ENCODE results near the gene RFNG.

Gene RFNG

DNA sequence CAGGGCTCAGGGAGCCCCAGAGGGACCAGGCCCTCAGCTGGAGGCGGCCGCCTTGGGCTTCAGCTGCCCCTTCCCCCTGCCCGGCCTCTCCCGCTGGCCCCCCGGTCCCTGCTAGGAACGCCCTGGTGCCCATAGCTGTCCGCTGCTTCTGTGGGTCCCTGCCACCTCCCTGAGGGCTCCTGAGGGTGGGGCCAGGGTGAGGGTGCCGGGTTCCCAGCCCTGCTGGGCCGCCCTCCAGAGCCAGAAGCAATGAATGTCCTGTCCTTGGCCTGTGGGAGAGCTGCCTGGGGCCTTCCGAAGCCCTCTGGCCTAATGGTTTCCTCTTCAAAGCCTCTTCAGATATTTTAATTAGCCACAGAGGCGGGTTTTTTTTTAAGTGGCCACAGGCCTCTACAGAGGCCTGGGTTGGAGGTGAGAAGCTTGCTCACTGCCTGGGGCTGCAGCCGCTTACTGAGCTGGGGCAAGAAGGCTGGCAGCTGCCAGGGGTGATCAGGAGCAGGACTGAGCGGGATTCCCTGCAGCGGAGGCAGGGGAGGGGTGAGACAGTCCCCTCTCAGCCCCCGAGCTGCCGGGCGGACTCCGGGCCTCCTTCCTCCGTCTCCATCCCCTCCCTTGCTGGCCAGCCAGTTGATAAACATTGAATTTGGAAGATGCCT, 38.8 kb downstream of the RFNG start:
- DNase-seq, result no peak

DNA sequence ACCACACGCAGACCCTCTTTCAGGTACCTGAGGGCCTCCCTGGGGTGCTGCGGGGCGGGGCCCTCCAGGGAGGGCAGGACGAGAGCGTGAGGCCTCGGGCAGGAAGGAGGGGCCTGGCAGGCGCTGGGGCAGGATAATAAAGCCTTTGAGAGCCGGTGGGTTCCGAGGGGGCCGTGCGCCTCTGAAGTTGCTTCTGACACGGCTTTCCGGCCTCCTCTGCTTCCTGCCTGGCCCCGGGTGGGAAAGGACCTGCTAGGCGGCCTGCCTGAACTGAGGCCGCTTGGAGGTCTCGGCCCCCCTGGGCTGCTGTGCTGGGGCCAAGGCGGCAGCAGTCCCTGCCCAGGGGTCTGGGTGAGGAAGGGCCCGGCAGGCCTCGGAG, 39.4 kb downstream of the RFNG start:
- no peak for DNase-seq

DNA sequence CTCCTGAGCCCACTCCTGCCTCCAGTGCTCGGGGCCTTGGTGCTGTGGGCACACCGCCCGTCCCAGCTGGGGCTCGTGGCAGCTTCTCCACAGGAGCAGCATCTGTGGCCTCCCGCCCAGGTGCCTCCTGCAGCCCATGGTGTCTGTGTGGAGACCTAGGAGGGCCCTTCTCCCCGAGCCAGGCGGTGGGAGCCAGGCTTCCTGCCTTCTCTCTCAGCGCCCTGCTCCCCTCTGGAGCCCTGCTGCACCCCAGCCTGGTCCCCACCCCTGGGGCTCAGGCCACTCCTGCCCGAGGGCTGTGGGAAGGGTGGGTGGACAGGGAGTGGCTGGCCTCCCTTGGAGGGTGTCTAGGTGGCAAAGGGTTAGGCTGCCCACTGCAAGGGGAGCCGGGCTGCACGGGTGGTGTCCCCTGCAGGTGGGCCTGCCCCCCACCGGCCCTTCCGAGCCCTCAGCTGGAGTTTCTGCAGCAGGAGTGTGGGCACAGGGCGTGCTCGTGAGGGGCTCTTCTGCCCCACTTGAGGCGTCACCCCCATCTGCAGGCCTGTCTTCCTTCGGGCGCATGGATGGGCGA, 39.9 kb downstream of the RFNG start:
- no peak for DNase-seq

DNA sequence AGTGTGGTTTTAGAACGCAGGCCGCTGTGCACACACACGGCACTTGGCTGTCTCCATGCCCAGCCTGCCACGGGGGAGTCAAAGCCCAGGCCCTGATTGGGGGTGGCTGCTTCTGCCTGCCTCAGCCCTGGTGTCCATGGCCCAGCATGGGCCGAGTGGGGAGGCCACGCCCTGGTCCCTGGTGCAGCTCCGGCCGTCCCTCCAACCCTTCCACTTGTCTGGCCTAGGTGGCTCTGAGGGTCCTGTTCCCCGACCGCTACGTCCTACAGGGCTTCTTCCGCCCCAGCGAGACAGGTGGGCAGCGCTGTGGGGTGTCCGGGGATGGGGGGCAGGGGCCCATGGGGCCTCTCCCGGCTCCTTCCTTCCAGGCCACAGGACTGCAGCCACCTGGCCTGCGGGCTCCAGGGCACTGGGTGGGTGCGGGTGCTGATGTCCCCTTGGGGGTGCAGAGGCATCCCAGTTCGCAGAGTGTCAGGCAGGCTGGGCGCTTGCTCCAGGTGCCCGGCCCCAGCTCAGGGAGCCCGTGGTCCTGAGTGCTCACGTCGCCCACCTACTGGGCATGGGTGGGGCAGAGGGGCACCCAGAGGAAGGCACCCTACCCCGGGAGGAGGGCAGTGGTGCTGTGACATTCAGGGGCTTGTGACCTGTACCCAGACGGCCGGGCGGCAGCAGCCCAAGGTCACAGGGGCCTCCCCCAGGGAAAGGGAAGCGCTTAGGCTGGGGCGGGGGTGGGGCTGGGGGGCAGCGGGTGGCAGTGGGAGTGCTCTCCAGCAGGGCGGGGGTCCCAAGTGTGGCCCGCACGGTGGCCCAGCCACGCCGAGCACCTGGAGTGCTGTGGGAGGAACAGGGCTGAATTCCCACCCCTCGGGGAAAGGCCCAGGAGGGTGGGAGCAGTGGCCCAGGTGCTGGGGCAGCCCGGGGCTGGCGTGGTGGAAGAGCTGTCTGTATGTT, 40.8 kb downstream of the RFNG start:
- no peak for DNase-seq

DNA sequence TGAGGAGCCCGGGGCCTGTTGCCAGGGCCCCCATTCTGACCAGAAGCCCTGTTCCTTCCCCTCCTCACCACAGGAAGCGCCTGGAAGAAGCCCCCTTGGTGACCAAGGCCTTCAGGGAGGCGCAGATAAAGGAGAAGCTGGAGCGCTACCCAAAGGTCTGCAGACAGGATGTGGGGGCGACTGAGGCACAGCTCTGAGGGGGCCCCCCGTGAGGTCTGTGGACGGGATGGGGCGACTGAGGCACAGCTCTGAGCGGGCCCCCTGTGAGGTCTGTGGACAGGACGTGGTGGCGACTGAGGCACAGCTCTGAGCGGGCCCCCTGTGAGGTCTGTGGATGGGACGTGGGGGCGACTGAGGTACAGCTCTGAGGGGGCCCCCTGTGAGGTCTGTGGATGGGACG, 42.2 kb downstream of the RFNG start:
- no peak for DNase-seq

DNA sequence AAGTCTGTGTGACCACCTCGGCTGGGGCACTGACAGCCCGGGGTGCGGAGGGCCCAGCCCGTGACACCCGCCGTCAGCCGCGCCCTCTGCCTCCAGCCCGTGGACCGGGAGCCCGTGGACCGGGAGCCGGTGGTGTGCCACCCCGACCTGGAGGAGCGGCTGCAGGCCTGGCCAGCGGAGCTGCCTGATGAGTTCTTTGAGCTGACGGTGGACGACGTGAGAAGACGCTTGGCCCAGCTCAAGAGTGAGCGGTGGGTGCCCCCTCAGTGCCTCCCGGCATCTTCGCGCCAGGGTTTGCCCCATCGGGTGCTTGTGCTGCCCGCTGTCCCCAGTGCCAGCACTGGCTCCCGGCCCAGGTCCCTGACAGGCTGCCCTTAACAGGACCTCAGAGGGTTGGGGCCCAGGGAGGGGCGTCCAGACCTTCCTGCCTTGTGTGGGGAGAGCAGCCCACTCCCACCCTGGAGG, 42.6 kb downstream of the RFNG start:
- no peak for DNase-seq

DNA sequence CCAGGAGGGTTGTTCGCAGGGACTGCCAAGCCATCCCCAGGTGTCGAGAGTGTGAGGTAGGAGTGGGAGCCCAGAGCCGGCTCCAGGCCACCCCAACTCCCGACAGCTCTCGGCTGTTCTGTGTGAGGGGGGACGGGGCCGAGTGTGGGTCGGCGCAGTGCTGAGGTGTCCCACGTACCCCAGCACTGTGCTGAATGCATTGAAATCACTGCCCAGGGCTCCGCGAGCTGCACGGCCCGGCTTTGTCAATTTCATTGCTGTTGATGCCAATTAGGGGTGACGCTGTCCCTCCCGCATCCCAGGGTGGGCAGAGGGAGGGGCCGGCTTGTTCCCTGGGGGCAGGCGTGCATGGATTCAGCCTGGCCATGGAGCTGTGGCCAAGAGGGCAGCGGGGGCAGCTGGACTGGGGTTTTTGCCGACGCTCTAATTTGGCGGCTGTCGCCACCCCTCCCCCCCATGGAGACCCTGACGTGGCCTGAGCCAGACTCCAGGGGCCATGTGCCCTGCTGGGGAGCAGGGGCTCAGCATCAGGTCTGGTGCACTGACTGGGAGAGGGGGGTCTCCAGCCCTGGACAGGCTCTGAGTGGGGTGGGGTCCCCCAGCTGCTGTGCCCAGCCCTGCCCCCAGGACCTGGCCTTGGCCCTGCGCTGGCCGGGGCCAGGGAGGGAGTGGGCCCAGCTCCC, 43.2 kb downstream of the RFNG start:
- no peak for DNase-seq

DNA sequence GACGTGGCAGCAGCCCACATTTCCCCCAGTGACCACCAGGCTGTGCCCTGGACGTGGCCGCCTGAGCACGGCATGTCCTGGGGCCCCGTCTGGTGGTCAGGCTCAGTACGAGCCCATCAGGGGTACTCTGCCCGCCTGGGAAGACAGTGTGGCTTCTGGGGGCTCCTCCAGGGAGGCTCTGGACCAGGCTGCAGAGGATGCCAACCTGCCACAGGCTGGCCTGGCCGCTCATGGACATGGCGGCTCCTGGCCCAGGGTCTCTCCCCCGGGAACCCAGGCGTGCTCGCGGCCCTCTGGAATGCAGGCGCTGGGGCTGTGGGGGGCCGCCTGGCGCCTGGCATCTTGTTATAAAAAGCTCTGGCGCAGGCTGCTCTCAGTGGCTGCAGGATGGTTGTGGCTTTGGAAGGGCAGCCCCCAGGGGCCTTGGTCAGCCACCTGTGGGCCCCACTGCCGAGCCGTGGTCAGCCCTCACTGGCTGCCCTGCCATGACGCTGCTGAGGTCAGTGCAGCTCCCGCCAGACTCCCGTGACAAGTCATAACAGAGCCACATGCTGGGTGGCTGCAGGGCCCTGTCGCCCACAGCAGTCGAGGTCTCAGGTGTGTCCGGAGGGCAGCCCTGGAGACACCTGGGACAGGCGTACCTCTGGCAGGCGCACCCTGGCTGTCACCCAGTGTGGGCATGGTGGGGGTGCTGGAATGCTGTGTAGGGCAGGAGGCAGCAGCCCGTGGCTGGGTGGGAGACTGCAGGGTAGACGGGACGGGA, 43.9 kb downstream of the RFNG start:
- DNase-seq, result no peak

DNA sequence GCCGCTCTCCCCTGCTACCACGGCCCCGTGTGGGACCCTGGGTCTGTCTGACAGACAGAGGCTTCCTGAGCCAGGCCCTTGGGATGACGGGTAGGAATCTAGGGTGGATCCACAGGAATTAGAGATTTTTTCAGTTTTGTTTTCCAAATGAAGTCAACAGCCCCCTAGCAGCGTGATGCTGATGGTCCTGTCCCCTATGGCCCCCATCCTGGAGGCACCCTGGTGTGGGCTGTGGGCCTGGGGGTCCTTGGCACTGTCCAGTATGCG, 44.5 kb downstream of the RFNG start:
- DNase-seq, result no peak

DNA sequence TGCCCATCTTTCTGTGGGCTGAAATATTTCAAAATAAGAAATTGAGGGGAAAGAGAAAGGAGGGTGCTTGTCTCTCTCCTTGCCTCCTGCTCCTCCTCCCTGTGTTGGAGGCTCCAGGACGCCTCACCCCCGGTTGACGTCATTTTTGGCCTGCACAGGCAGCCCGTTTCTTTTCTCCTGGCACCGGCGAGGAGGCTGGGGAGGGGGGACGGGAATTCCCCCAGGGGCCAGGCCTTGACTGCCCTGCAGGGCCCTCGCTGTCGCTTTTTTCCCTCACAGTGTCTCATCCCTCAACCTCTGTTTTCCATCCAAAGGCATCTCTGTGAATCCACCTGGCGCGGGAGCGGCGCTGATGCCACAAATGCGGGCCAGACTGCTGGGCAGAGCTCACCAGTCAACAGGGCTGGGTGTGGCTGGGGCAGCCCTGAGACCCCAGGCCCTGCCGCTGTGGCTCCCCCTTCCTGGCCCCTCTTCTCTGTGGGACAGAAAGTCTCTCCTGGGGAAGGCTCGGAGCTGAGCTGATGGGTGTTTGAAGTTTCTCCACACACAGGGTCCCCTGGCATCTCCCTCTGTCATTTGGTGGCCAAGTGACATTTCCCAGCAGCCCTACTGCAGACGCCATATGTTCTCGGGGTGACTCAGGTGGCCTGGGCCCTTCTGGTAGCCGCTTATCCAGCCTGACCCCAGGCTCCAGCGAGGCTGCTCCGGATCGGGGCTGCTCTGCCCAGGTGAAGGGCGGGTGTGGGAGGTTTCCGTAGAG, 45.0 kb downstream of the RFNG start:
- no peak for DNase-seq

DNA sequence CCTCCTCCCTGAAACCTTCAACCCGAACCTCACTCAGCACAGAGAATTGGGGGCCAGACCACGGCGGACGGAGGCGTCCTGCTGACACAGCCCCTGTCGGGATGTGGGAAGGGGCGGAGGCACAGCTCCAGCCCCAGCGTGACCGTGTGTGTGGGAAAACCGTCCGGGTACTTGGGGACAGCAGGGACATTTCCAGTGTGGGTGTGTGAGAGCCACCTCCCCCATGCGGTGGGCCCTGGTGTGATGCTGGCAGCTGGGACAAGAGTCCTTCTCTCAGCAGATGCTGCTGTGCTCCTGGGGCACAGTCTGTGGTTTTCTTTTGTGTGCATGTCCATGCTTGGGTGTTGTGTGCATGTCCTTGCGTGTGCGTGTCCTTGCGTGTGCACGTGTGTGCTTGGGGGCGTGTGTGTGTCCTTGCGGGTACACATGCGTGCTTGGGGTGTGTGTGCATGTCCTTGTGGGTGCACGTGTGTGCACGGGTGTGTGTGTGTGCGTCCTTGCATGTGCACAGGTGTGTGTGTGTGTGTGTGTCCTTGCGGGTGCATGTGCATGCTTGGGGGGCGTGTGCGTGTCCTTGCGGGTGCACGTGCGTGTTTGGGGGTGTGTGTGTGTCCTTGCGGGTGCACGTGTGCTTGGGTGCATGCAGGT, 45.8 kb downstream of the RFNG start:
- DNase-seq, result no peak

DNA sequence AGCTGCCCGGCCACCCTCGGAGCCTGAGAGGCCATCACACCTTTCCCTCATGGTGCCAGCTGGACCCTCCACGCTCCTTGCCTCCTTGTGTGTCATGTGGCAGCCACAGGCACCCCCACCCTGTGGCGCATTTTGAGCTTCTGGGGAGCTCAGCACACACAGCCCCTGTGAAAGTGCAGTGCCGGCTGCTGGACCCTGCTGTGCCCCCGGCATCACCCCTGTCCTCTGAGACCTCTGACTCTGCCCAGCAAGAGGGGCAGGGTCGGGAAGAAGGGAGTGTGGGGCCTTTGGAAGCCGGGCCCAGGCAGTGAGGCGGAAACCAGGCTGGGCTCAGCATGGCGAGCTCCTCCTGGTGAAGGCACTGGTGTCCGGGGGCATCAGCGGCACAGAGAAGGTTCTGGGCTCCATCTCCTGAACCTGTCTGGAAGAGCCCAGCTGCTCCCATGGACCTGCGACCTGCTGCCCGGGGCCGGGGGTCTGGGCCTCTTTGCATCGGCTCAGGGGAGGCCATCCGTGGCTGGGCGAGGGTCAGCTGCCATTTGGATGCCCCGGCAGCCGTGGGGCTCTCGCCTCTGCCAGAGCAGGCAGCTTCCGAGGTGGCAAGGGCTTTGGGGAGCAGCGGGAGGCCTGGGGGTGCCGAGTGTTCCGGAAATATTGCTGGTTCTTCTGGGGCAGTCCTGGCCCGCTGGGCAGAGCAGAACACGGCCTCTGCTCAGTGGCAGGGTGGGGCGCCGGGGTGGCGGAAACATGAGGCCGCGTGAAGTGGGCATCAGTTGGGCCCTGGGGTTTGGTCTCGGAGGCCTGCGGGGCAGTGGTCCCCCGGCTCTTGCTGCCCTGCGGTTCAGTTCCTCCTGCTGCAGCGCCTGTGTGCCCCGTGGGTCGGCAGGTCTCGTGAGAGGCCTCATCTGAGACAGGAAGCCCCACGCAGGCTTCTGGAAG, 46.8 kb downstream of the RFNG start:
- DNase-seq, result no peak

DNA sequence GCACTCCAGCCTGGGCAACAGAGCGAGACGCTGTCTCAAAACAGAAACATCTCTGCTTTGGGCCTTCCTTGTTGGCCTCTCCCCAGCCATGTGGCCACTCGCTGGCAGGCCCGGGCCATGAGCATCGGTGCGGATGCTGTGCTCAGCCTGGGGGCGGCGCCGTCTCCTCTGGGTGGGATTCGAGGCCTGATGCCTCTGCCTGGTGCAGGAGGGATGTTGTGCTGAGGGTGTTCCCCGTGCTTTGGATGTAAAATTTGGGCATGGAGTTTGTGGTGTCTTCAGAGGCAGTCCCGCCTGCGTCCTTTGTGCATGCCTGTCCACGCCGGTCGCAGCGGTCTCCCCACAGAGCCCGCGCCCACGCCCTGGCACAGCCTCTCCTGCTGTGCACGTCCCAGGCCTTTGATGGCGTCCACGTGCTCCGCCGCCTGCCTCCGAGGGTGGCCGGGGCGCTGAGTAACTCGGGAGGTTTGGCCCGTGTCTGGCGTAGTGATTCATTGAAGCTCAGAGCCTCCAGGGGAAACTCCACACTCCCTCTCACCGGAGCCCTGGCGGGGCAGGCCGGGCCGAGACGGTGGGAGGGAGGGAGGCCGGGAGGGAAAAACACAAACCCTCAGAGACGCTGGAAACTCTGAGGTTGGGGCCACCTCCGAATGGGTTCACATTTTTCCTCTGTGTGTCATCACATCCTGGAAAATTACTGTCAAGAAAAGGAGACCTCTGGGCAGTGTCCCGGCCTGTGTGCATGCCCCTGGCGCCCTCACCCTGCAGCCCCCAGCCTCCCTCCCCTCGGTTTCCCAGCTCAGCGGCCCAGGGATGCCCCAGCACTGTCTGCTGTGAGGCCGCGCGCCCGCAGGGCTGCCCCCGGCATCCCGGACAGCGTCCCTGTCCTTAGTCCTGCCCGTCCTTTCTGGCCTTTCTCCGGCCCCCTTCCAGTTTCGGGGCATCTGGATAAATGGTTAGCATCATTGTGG, 47.9 kb downstream of the RFNG start:
- no peak for DNase-seq

DNA sequence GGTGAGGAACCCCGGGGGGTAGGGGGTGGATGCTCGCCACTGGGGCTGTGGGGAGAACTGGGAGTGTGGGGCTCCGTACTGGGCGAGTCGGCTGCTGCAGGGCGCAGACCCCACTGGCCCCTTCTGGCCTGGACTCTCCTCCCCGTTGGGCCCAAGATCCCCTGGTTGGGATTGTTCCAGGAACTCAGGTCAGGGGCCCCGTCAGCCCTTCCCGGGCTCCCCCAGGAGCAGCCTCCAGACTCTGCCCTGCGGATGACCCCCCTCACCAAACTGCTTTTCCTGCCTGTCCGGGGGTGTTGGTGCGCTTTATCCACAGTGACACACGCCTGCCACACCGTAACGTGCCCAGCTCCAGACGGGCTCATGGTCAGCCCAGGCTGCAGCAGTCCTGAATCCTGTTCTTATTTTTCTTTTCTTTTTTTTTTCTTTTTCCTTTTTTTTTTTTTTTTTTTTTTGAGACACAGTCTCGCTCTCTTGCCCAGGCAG, 50.0 kb downstream of the RFNG start:
- DNase-seq, result no peak

DNA sequence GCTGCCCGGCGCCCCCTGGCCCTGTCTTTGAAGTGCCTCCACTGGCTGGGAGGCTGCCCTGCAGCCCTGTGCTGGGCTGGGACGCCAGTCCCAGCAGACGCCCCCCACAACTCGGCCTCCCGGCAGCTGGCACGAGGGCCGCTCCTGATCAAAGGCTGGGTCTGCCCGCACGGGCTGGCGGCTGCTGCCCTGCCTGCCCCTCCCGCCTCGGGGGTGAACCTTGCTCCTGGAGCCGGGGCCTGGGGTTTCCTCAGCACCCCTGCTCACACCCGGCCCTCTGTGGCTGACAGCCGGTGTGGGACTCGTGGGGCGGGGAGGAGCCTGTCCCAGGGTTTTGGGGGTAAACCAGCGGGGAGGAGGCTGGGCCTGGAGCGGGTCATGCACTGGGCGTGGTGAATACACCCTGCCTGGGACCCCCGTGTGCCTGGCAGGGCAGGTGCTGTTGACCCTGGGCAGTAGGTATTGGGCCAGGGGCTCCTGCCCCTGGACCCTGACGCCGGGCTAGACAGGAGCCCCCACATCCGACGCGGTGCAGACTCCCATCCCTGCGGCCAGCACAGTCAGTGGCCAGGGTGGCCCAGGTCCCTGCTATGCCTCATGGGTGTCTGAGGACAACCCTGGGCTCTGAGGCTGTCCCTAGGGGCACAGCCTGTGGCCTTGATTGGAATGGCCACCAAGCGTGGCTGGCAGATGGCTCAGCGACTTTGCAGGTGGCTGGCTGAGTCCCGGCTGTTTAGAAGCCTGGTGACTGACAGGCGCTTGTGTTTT, 50.6 kb downstream of the RFNG start:
- no peak for DNase-seq

DNA sequence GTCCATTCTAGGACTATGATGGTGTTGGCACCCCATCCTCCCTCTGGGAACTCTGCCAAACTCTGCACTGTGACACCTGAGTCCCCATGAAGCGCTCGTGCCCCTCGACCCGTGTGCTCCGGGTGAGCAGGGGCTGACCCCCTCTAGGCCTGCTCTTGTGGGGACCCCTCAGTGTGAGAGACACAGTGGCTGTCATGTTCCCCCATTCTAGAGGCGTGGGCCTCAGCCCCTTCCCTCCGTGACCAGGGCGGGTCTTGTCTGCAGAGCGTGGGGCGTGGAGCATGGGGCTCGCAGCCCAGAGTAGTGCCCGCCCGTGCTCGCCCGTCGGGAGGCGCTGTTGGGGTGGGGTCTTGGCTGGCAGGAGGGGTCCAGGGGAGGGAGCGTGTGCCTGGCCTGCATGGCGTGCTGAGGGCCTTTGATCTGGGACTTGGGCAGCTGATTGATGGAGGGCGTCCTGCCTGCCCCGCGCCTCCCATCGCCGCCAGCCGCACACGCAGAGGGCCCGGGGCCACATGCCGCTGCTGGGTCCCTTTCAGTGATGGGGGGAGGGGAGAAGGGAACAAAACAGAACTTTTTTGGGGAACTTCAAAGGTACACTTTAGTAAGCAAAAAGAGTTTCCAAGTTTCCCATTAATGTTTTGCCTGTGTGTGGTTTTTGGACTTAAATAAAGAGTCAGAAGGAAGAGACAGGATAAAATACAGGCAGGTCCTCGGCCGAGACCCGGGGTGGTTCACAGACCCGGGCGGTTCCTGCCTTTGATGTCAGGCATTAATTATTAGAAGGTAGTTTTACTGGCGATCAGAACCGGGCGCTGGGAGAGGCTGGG, 51.4 kb downstream of the RFNG start:
- DNase-seq, result no peak

DNA sequence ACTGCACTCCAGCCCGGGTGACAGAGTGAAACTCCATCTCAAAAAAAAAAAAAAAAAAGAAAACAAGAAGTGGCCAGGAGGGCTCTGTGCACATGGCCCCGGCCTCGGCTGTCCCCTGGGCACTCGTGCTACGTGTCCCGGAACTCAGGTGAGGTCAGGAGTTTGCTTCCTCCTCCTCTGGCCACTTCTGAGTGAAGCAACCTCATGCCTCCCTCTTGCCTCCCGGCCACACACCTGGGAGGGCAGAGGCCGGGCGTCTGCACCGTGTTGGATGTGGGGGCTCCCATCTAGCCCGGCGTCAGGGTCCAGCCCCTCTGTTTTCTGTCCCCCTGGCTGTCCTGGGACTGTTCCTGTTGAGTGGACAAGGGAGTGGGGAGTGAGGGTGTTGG, 52.0 kb downstream of the RFNG start:
- DNase-seq, result no peak

Data from activated CD4-positive, CD25-positive, alpha-beta regulatory T cell treated with anti-CD3 and anti-CD28 coated beads, Interleukin-2, amount 50 U/mL, for 72 hours (primary cell).